Ramos (cell line): ENCODE results near the gene TIGD7.
"Not testable (repeated sequence)": the region's sequence is repeated elsewhere in the genome, so short reads cannot be mapped to it uniquely, and the experiment has no call there.

Experiments
- in situ Hi-C: fragments of 300-500 bp; cut with MboI; formaldehyde crosslinking; loops from one replicate; pipeline ENCODE4 v1.14.3; 2022; ENCODE audit warnings: low sequenced_read_pairs; ENCODE audit not compliant: unreplicated experiment

Gene TIGD7

DNA sequence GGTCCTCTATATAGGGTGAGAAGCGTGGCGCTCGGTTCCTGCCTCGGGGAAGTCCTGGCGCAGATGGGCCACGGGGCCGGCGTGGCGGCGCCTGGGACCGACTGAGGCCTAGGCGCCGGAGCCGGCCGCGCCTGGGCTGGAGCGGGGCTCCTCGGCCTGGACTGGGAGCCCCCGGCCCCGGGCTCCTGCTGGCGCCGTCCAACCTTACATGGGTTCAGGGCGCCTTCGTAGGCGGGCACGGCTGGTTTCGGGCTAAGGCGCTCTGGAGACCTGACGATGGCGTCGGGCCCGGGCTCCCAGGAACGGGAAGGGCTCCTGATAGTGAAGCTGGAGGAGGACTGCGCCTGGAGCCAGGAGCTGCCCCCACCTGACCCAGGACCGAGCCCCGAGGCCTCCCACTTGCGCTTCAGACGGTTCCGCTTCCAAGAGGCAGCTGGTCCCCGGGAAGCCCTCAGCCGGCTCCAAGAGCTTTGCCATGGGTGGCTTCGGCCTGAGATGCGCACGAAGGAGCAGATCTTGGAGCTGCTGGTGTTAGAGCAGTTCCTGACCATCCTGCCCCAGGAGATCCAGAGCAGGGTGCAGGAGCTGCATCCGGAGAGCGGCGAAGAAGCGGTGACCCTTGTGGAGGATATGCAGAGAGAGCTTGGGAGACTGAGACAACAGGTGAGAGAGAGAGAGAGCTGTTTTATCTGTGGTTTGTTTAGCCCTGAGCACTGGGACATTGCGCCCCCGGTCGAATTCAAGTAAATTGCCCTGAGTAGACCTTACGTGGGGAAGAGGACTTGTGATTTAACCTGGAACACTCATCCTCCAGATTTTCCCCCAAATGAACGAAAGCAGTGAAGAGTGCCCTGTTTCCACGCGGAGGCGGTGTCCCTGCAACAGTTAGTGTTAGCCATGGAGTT lies 21.4 kb downstream of the TIGD7 start:
- in situ Hi-C loops = no loop called here

DNA sequence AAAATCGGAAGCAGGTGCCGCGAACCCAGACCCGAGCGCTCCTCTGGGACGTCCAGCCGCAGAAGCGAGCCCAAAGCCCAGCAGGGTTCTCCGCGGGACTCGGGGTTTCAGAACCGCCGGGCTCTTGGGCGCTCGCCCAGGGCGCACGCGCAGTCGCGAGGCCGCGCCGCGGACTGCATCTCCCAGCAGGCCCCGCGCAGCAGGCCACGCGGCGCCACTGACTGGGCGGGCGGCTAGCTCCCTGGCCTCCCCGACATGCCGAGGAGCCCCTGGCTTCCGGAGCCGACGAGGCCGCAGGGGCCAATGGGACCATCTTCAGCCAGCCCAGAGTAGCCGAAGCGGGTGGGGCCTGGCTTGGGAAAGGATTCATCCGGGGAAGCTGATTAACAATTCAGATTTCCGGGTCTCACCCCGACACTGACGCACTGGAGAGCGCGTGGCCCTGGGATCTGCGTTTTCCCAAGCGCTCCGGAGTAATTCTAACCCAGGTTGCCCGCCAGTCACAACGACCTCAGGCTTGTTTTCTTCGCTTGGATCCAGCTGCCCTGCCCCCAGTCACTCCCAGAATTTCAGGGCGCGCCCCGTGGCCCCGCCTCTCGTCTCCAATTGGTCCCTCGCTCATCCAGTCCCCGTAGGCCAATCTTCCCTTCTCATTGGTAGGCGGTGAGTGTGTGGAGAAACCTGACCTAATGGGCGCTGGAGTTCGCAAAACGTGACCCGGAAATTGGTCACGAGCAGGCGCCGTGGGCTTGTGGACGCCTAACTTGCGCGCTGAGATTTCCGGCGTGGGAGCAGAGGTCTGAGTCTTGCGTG lies 22.3 kb downstream of the TIGD7 start, which contains the start of gene ZNF263:
Gene ZNF263, plus strand, starts transcription at position 762 of the 813 bp plus-strand sequence. CDS start 328 bp downstream, outside the sequence.
- in situ Hi-C loops = no loop called here

DNA sequence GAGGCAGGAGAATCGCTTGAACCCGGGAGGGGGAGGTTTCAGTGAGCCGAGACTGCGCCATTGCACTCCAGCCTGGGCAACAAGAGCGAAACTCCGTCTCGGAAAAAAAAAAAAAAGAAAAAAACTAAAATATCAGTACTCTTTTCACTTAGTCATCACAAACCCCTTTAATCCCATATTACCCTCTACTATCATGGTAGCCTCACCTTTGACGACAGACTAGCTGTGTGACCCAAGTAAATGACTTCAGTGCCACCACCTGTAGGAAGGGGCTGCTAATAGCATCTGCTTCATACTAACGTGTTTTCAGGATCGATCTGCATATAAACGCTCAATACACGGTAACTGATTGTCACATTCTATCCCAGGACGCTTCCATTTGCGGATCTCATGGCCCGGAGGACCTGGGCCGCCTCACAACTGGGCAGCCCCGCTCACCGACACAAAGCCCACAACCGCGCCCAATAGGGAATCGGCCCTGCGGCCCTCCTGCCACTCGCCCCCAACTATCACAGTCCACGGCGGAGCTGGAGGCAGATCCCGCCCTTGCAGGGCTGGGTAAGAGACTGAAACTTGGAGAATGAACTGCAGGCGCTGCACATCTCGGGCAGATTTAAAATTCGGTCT lies 23.0 kb downstream of the TIGD7 start:
- in situ Hi-C loops = no loop called here

DNA sequence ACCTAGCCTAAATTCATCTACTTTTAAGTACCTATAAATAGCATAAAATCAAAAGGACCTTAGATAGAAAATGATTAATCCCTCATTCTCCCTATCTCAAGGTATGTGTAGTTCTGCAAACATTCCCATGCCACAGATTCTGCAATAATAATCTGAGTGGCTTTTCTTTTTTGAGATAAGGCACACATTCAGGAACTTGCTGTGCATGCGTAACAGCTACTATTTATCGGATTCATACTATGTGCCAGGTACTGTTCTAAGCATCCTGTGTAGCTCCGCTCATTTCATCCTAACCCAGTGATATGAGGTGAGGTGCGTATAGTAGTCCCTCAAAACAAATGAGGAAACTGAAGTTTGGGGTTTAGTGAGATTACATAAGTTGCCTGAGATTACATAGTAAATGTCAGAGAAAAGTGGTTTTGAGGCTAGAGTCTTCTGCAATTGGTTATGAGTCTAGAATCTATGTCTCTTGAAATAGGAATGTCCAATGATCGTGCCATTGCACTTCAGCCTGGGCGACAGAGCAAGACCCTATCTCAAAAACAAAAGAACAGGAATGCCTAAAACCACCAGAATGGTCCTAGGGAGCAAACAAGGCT lies 23.9 kb downstream of the TIGD7 start:
- in situ Hi-C loops = no loop called here

DNA sequence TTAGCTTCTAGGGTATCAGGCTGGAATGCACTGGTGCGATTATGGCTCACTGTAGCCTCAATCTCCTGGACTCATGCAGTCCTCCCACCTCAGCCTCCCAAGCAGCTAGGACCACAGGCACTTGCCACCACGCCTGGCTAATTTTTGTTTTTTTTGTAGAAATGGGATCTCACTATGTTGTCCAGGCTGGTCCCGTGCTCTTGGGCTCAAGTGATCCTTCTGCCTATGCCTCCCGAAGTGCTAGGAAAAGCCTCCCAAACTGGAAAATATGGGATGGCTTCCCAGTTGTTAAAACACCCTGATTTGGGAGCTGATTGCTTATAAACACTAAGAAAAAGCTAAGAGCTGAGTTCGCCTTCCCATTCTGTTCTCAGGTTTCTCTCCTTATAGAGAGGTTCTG lies 28.6 kb downstream of the TIGD7 start:
- in situ Hi-C loops = no loop called here

DNA sequence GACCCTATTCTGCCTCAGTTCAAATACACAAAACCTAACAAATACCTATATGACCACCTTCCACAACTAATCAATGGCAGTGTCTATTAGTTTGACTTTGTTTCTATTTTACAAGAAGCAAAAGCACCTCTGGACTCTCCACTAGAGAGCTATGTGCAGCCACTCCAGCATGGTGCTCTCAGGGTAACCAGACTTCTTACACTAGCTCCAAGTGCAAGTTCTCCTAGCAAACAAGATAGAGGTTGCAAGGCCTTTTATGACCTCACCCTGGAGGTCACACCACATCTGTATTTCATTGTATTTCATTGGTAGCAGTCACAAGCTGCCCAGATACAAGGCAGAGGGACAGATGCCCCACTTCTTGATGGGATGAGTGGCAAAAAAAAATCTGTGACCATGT lies 30.3 kb downstream of the TIGD7 start:
- in situ Hi-C loops = no loop called here

DNA sequence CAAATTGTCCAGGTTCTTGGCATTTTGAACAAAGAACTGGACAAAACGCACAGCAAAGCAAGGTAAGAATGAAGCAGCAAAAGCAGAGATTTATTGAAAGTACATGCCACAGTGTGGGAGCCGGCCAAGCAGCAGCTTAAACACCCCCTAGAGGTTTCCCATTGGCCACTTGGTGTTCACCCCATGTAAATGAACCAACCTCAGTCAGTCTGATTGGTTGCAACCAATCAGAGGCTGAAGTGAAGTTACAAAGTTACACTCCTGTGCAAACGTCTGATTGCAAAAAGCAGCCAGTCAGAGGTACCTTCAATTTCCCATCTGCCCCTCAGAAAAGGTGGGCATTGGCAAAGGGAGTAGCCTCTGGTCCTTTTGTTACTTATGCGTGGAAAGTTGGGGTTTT lies 30.7 kb downstream of the TIGD7 start:
- in situ Hi-C loops = no loop called here

DNA sequence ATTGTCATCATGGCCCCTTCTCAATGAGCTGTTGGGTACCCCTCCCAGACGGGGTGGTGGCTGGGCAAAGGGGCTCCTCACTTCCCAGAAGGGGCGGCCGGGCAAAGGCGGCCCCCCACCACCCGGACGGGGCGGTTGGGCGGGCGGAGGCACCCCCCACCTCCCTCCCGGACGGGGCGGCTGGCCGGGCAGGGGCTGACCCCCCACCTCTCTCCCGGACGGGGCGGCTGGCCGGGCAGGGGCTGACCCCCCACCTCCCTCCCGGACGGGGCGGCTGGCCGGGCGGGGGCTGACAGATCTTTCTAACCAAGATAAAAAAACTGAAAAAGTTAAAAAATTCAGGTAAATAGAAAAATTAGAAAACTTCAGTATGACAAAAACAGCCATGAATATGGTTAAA lies 33.9 kb downstream of the TIGD7 start:
- in situ Hi-C loops = not testable (repeated sequence)

DNA sequence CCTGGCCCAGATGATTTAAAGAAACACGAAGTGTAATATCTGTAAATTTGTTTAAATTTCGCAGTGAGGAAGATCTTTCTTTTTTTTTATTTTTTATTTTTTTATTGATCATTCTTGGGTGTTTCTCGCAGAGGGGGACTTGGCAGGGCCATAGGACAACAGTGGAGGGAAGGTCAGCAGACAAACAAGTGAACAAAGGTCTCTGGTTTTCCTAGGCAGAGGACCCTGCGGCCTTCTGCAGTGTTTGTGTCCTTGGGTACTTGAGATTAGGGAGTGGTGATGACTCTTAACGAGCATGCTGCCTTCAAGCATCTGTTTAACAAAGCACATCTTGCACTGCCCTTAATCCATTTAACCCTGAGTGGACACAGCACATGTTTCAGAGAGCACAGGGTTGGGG lies 34.5 kb downstream of the TIGD7 start:
- in situ Hi-C loops = not testable (repeated sequence)

DNA sequence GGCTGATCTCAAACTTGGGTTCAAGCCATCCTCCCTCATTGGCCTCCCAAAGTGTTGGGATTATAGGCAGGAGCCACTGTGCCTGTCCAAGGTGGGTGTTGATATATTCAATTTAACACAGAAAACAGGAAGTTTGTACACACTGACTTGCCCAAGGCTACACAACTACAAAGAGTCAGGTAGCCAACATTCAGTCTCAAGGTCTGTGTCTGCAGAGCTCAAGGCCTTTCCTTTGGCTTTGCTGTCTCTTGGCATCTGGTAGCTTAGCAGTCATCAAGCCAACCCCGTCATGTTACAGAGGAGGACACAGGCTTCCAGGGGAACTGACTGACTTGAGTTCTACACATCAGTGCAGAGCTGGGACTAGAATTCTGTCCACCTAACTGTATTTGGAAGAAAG lies 36.9 kb downstream of the TIGD7 start:
- in situ Hi-C loops = no loop called here

DNA sequence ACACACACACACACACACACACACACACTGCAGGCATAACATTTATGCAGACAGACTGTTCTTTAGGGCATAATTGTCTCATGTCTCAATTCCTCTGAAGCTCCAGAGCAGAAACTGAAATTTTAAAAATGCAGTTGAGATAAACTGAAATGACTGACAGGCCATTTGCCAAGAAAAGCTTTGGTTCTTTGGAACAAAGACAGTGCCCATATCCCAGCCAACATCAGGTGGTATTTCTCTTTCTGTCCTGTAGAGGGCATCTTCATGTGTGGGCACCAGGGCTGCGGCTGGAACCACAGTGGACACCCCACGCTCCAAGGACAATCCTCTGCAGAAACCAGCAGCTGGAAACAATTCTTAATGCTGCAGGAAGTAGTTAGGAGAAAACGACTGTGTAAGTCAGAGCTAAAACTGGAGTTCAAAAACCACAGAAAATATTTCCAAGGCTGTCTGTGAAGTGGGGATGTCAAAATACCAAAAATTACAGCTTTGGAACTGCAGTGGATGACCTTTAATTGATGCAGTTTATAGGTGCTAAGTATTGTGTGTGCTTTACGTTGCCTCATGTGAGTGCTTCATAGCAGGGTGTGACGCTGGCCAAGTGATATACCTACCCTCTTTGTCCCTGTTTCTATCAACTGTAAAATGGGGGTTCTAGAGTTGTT lies 38.2 kb downstream of the TIGD7 start:
- in situ Hi-C loops = no loop called here

DNA sequence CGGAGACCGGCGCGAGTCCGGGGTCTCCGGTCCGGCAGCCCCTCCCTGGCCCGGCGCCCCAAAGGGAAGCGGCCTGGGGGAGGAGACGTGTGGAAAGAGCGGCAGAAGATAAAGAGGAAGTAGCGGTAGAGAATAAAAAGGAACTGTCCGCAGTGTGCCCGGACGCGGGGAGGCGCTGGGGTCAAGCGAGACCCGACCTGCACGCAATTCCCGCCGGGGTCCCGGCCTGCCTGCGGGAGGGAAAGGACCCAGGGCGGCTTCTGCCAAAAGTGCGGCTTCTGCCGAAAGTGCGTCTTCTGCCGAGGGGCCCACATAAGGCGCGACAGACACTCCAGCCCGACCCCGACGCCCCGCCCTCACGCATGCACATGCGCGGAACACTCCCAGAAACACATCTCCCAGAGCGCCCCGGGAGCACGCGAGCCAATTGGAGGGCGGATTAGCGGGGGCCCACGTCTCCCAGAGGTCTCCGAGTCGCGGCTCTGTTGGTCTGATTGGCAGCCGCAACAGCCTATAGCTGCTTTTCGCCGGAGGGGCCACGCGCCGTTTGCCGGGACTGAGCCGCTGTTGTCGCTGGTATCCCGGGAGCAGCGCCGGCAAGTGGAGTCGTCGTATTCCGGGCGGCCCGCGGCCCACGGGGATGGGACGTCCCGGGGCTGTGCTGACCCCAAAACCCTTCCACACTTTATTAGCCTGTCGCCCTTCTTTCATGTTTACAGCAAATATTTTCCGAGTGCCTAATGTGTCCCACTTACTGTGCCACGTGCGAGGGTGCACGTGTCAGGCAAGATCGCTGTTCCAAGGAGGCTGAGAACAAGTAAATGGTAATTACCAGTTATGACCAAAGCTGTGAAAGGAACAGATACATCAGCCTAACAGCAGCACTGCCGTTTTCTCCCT lies 40.8 kb downstream of the TIGD7 start:
- in situ Hi-C loops = no loop called here

DNA sequence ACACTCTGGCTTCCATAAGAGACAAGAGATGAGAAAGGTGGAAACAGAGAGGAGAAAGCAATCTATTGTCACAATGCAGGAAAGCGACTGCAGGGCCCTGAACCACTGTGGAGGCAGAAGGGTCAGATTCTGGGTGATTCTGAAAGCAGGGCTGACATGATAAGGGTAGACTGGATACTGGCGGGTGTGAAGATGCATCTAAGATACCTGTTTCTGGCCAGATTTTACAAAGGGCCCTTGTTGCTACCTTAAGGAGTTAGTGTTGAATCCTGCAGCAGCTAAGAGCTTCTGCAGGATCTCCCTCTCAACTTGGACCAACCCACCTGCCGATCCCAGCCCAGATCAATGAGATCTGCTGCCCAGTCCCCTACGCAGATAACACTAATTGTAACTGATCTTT lies 42.7 kb downstream of the TIGD7 start:
- in situ Hi-C loops = no loop called here

DNA sequence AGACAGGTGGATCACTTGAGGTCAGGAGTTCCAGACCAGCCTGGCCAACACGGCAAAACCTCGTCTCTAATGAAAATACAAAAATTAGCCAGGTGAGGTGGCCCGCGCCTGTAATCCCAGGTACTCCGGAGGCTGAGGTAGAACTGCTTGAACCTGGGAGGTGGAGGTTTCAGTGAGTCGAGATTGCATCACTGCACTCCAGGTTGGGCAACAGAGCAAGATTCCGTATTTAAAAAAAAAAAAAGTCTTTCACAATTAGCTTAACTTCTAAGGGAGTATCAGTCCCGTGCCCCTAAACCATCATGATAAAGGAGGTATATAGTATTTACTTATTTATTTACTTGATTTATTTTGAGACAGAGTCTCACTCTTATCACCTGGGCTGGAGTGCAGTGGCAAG lies 45.4 kb downstream of the TIGD7 start:
- in situ Hi-C loops = no loop called here

DNA sequence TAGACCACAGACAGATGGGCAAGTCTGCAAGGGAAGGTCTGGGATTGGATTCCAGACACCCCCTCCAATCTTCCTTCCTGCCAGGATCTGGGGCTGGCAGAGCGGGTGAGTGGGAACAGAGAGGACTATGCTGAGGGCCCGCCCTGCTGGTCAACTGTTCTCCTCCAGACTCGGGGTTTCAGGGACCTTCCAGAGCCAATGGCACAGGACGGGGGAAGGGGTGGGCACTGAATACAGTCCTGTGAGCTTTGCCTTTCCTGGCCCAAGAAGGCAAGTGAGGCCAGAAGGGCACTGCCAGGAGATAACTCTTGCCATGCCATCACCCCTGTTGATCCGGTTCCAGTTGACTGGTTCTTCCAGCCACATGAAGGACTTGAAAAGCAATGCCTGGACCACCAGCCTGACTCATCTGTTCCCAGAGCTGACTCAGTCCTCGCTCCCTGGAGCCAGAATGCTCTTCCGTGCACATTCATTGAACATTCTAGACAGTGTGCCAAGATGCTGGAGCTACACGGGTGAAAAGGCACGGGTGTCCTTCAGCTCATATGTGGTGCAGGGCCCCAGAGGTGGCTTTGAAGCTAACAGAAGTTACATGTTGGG lies 48.3 kb downstream of the TIGD7 start:
- in situ Hi-C loops = no loop called here

DNA sequence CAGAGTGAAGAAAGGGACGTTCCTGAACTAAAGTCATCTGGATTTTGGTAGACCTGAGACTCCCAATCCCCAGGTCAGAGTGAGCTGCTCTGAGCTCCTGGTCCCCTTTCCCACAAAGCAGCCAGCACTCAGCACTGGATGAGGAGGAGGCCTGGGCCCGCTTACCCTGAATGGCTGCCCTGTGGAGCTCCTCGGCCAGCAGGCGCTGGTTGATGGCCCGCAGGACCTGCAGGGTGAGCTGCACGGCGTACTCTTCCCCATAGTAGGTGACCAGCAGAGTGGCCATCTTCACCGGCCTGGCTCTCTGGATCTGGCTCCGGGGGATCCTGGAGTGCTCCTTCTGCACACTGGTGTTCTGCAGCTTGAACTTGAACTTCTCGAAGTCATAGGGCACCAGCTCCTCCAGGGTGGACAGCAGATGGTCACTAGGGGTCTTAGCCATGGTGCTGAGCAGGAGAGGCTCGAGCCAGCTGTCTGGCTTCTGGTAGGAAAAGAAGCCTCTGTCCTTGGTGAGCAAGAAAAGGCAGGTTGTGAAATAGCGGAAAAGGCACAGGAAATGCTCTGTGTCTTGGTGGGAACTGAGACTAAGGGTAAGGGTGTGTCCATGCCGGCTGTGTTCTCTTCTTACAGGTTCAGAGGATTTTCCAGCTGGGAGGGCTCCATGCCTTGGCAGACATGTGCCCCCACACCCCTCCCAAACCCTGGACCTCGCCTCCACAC lies 48.9 kb downstream of the TIGD7 start, which contains the start of gene MEFV:
Gene MEFV, minus strand, starts transcription at position 488 of the 720 bp plus-strand sequence. Its CDS starts 46 bp downstream, at position 442.
- in situ Hi-C loops = no loop called here

DNA sequence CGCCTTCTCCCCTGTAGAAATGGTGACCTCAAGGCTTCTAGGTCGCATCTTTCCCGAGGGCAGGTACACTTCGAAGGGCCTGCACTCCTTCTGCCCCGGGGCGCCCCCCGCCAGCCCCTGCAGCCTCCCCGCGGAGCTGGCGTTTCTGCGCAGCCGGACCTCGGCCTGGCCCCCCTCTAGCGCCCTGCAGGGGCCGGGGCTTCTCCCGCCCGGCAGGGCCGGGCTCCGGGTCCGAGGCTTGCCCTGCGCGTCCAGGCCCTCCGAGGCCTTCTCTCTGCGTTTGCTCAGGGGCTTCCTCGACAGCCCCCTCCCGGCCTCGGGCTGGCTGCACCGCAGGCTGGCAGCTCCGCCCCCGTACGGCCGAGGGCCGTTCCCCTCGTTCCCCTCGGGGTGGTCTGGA lies 50.9 kb downstream of the TIGD7 start:
- in situ Hi-C loops = no loop called here

DNA sequence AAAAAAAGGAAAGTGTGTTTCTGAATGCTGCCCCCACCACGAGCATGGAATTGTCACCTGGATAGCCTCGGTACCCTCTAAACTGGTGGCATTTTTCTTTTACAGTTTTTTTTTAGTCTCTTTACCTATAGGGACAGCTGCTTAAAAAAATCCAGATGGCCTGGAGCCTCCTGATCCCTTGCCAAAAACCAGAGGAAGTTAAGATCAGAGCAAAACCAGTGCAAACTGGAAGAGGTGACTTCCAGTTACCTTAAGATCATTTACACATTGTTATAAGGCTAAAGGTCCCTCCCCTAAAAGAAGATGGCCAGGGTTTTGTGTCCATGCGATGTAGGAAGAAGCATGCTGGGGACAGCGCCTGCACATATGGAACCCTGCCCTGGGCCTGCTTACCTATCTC lies 52.3 kb downstream of the TIGD7 start:
- in situ Hi-C loops = no loop called here
